Measurements from ENCODE around the gene PDE6A. TPM values are rescaled to one million over a fixed set of nuclear protein-coding genes. Genes with fewer than 3 reads are reported as not detected.

PDE6A gene
- polyA plus RNA-seq, 1 donor, result 1.0 TPM

GRCh38 chr5:149963729-149964128 lies 19.1 kb upstream of the PDE6A start:
- no peak overlapping the region for H3K27ac ChIP-seq (ENCODE audit: low read length)
- no CpG with 5 or more reads among the region's 3 CpGs for WGBS (ENCODE audit: insufficient coverage, low lambda C conversion rate)
- H3K4me3 ChIP-seq (ENCODE audit: low read length), result no peak overlapping the region
- H3K27me3 ChIP-seq (ENCODE audit: control insufficient read depth, insufficient read depth, low read length), result no peaks in the 10 kb centered on the region
- DNase-seq, result peak; percentile 62 to 79
- peaks cover 36% of the 10 kb centered on the region for H3K4me1 ChIP-seq (ENCODE audit: control insufficient read depth, insufficient read depth, low read length)
- H3K36me3 ChIP-seq (ENCODE audit: control insufficient read depth, insufficient read depth, low read length), result no peaks in the 10 kb centered on the region
- no peaks in the 10 kb centered on the region for H3K9me3 ChIP-seq (ENCODE audit: control insufficient read depth, low read depth, low read length)

- H3K36me3 ChIP-seq (ENCODE audit: control insufficient read depth, insufficient read depth, low read length), result no peaks in the 10 kb centered on the region
- DNase-seq, result no peak
- H3K27me3 ChIP-seq (ENCODE audit: control insufficient read depth, insufficient read depth, low read length), result no peaks in the 10 kb centered on the region
- no peaks in the 10 kb centered on the region for H3K9me3 ChIP-seq (ENCODE audit: control insufficient read depth, low read depth, low read length)
- H3K27ac ChIP-seq (ENCODE audit: low read length), result peak overlapping the region; percentile 36
- peaks cover 38% of the 10 kb centered on the region for H3K4me1 ChIP-seq (ENCODE audit: control insufficient read depth, insufficient read depth, low read length)
- WGBS (ENCODE audit: insufficient coverage, low lambda C conversion rate), result 92% methylated on average over 2 of the region's 5 CpGs
- H3K4me3 ChIP-seq (ENCODE audit: low read length), result peak overlapping the region; percentile 97
Observed at GRCh38 chr5:149962601-149963300, 18.2 kb upstream of the PDE6A start.

GRCh38 chr5:149961957-149962409 lies 17.4 kb upstream of the PDE6A start:
- peaks cover 43% of the 10 kb centered on the region for H3K4me1 ChIP-seq (ENCODE audit: control insufficient read depth, insufficient read depth, low read length)
- no peaks in the 10 kb centered on the region for H3K27me3 ChIP-seq (ENCODE audit: control insufficient read depth, insufficient read depth, low read length)
- peak overlapping the region; percentile 90 for H3K27ac ChIP-seq (ENCODE audit: low read length)
- peak overlapping the region; percentile 97 for H3K4me3 ChIP-seq (ENCODE audit: low read length)
- DNase-seq, result peak in 1 of 2 donors; percentile 52
- H3K9me3 ChIP-seq (ENCODE audit: control insufficient read depth, low read depth, low read length), result no peaks in the 10 kb centered on the region
- WGBS (ENCODE audit: insufficient coverage, low lambda C conversion rate), result no CpG with 5 or more reads among the region's 6 CpGs
- no peaks in the 10 kb centered on the region for H3K36me3 ChIP-seq (ENCODE audit: control insufficient read depth, insufficient read depth, low read length)

- no peaks in the 10 kb centered on the region for H3K36me3 ChIP-seq (ENCODE audit: control insufficient read depth, insufficient read depth, low read length)
- no CpG with 5 or more reads among the region's 23 CpGs for WGBS (ENCODE audit: insufficient coverage, low lambda C conversion rate)
- no peaks in the 10 kb centered on the region for H3K9me3 ChIP-seq (ENCODE audit: control insufficient read depth, low read depth, low read length)
- peak overlapping the region; percentile 90 for H3K27ac ChIP-seq (ENCODE audit: low read length)
- H3K4me1 ChIP-seq (ENCODE audit: control insufficient read depth, insufficient read depth, low read length), result peaks cover 42% of the 10 kb centered on the region
- no peak for DNase-seq
- peak overlapping the region; percentile 97 for H3K4me3 ChIP-seq (ENCODE audit: low read length)
- H3K27me3 ChIP-seq (ENCODE audit: control insufficient read depth, insufficient read depth, low read length), result no peaks in the 10 kb centered on the region
Observed at GRCh38 chr5:149961186-149961685, 16.6 kb upstream of the PDE6A start.

GRCh38 chr5:149960272-149961185 lies 15.9 kb upstream of the PDE6A start, which contains the start of gene SLC26A2:
Gene SLC26A2 (plus strand): TSS chr5:149960758. CDS start chr5:149977653, 16,895 bp downstream.
- no peaks in the 10 kb centered on the region for H3K27me3 ChIP-seq (ENCODE audit: control insufficient read depth, insufficient read depth, low read length)
- H3K36me3 ChIP-seq (ENCODE audit: control insufficient read depth, insufficient read depth, low read length), result no peaks in the 10 kb centered on the region
- peaks cover 42% of the 10 kb centered on the region for H3K4me1 ChIP-seq (ENCODE audit: control insufficient read depth, insufficient read depth, low read length)
- no peaks in the 10 kb centered on the region for H3K9me3 ChIP-seq (ENCODE audit: control insufficient read depth, low read depth, low read length)
- WGBS (ENCODE audit: insufficient coverage, low lambda C conversion rate), result no CpG with 5 or more reads among the region's 84 CpGs
- H3K4me3 ChIP-seq (ENCODE audit: low read length), result peak within 1 kb of the TSS; percentile 97
- H3K27ac ChIP-seq (ENCODE audit: low read length), result peak within 1 kb of the TSS; percentile 90
- DNase-seq, result peak; percentile 98 to 99

GRCh38 chr5:149959406-149960236 lies 15.0 kb upstream of the PDE6A start:
- DNase-seq, result peak in 1 of 2 donors; percentile 76

GRCh38 chr5:149957855-149958254 lies 13.3 kb upstream of the PDE6A start:
- Histone ChIP-seq H3K36me3 (ENCODE audit: control insufficient read depth, insufficient read depth, low read length) (no peaks in the 10 kb centered on the region), H3K9me3 (ENCODE audit: control insufficient read depth, low read depth, low read length) (no peaks in the 10 kb centered on the region), H3K4me3 (ENCODE audit: low read length) (no peak overlapping the region), H3K27me3 (ENCODE audit: control insufficient read depth, insufficient read depth, low read length) (no peaks in the 10 kb centered on the region), H3K27ac (ENCODE audit: low read length) (peak overlapping the region; percentile 90), H3K4me1 (ENCODE audit: control insufficient read depth, insufficient read depth, low read length) (peaks cover 36% of the 10 kb centered on the region)
- DNase-seq, result peak in 1 of 2 donors; percentile 59
- no CpG with 5 or more reads among the region's 4 CpGs for WGBS (ENCODE audit: insufficient coverage, low lambda C conversion rate)

More at GRCh38 chr5:149959406-149960236, 15.0 kb upstream of the PDE6A start:
- Histone ChIP-seq H3K9me3 (ENCODE audit: control insufficient read depth, low read depth, low read length) (no peaks in the 10 kb centered on the region), H3K4me1 (ENCODE audit: control insufficient read depth, insufficient read depth, low read length) (peaks cover 42% of the 10 kb centered on the region), H3K36me3 (ENCODE audit: control insufficient read depth, insufficient read depth, low read length) (no peaks in the 10 kb centered on the region), H3K27me3 (ENCODE audit: control insufficient read depth, insufficient read depth, low read length) (no peaks in the 10 kb centered on the region), H3K27ac (ENCODE audit: low read length) (peak overlapping the region; percentile 90), H3K4me3 (ENCODE audit: low read length) (peak overlapping the region; percentile 97)
- 60% methylated on average over 1 of the region's 14 CpGs for WGBS (ENCODE audit: insufficient coverage, low lambda C conversion rate)

GRCh38 chr5:149956685-149957084 lies 12.1 kb upstream of the PDE6A start:
- no peaks in the 10 kb centered on the region for H3K9me3 ChIP-seq (ENCODE audit: control insufficient read depth, low read depth, low read length)
- peaks cover 32% of the 10 kb centered on the region for H3K4me1 ChIP-seq (ENCODE audit: control insufficient read depth, insufficient read depth, low read length)
- H3K36me3 ChIP-seq (ENCODE audit: control insufficient read depth, insufficient read depth, low read length), result no peaks in the 10 kb centered on the region
- peak in 1 of 2 donors; percentile 18 for DNase-seq
- no peaks in the 10 kb centered on the region for H3K27me3 ChIP-seq (ENCODE audit: control insufficient read depth, insufficient read depth, low read length)
- H3K27ac ChIP-seq (ENCODE audit: low read length), result peak overlapping the region; percentile 90
- H3K4me3 ChIP-seq (ENCODE audit: low read length), result no peak overlapping the region
- 60% methylated on average over 1 of the region's 5 CpGs for WGBS (ENCODE audit: insufficient coverage, low lambda C conversion rate)

- 100% methylated on average over 2 of the region's 6 CpGs for WGBS (ENCODE audit: insufficient coverage, low lambda C conversion rate)
- Histone ChIP-seq H3K27ac (ENCODE audit: low read length) (no peak overlapping the region), H3K27me3 (ENCODE audit: control insufficient read depth, insufficient read depth, low read length) (no peaks in the 10 kb centered on the region), H3K4me3 (ENCODE audit: low read length) (no peak overlapping the region), H3K4me1 (ENCODE audit: control insufficient read depth, insufficient read depth, low read length) (peaks cover 28% of the 10 kb centered on the region), H3K36me3 (ENCODE audit: control insufficient read depth, insufficient read depth, low read length) (no peaks in the 10 kb centered on the region), H3K9me3 (ENCODE audit: control insufficient read depth, low read depth, low read length) (no peaks in the 10 kb centered on the region)
- DNase-seq, result no peak
Observed at GRCh38 chr5:149954798-149955197, 10.2 kb upstream of the PDE6A start.

Data from large intestine (tissue), 3 donors.